Panc1 (cell line): ENCODE measurements around the gene NMRK1. TPM values are rescaled to one million over a fixed set of nuclear protein-coding genes. Genes with fewer than 3 reads are reported as not detected.

ENCODE experiments used
- ATAC-seq: fragments of 200-7000 bp; cut with Tn5 transposase; 2 replicates; pipeline ENCODE4 v1.9.1; 2020; ENCODE audit warnings: mild to moderate bottlenecking, moderate library complexity
- BruUV-seq: library from RNA; stranded (reverse); fragments of 400-500 nt; replicated peaks from 2 replicates; lab custom pipeline; 2021; lab: Mats Ljungman, UMichigan
- CTCF ChIA-PET: fragments of 300-600 bp; sonication (Branson Sonifier 250); formaldehyde crosslinking; loops from one replicate; lab custom pipeline; 2022; ENCODE audit warnings: antibody characterized with exemption; lab: Charles Lee
- POLR2A ChIA-PET: fragments of 300-600 bp; sonication (Branson Sonifier 250); formaldehyde crosslinking; loops from one replicate; lab custom pipeline; 2022; ENCODE audit warnings: antibody characterized with exemption; lab: Charles Lee
- DNase-seq: peaks from one replicate; pipeline ENCODE4 v3.0.0-alpha.2; 2010; ENCODE audit warnings: low read depth, low spot score
- H3K27ac ChIP-seq: 2 replicates; pipeline ENCODE4 v1.5.1; 2011; ENCODE audit warnings: mild to moderate bottlenecking, low read length, inconsistent platforms
- H3K27me3 ChIP-seq: fragments of 200-500 bp; sonication (Bioruptor generic); 2 replicates; pipeline ENCODE4 v1.6.0; 2014; ENCODE audit warnings: low read length, inconsistent platforms; ENCODE audit not compliant: control insufficient read depth, insufficient read depth
- H3K36me3 ChIP-seq: fragments of 200-500 bp; sonication (Bioruptor generic); 2 replicates; pipeline ENCODE4 v1.5.1; 2014; ENCODE audit warnings: inconsistent platforms, mild to moderate bottlenecking, low read length, moderate library complexity; ENCODE audit not compliant: control insufficient read depth, insufficient read depth
- H3K4me1 ChIP-seq: 2 replicates; pipeline ENCODE4 v1.5.1; 2011; ENCODE audit warnings: inconsistent platforms, mild to moderate bottlenecking, low read length, moderate library complexity; ENCODE audit not compliant: control insufficient read depth, insufficient read depth
- H3K4me3 ChIP-seq, 2 experiments: 2 replicates each; pipeline ENCODE4 v1.5.1; 2011 to 2012; ENCODE audit warnings: low read depth in 2 of 2, low read length in 2 of 2, mild to moderate bottlenecking in 2 of 2, inconsistent platforms in 1 of 2, moderate library complexity in 1 of 2
- H3K9me3 ChIP-seq: fragments of 200-500 bp; sonication (Bioruptor generic); 2 replicates; pipeline ENCODE4 v1.5.1; 2014; ENCODE audit warnings: low read depth, mild to moderate bottlenecking, inconsistent platforms, low read length, moderate library complexity; ENCODE audit not compliant: control insufficient read depth, insufficient read depth
- POLR2AphosphoS5 ChIP-seq: IDR thresholded peaks from 2 replicates; pipeline ENCODE4 v1.6.1; 2012; ENCODE audit warnings: mild to moderate bottlenecking, low read depth, low read length, moderate library complexity
- SIN3A ChIP-seq: IDR thresholded peaks from 2 replicates; pipeline ENCODE4 v1.6.1; 2012; ENCODE audit warnings: low read depth, mild to moderate bottlenecking, low read length, moderate library complexity, borderline replicate concordance; ENCODE audit not compliant: insufficient read depth
- TCF7L2 ChIP-seq: IDR thresholded peaks from 2 replicates; pipeline ENCODE4 v1.6.1; 2011; ENCODE audit warnings: mild to moderate bottlenecking, low read depth, low read length, inconsistent platforms
- in situ Hi-C: cut with HindIII; loops from 2 replicates; pipeline ENCODE4 v1.10.0; 2016; ENCODE audit warnings: low sequenced_read_pairs, low pct_unique_long_range_greater_than_20kb
- intact Hi-C: fragments of 100-400 bp; cut with micrococcal nuclease; formaldehyde crosslinking; loops from one replicate; pipeline ENCODE4 v1.10.0; 2022; ENCODE audit not compliant: unreplicated experiment
- total RNA-seq: library from RNA; stranded (reverse); gene quantifications from one replicate; pipeline ENCODE4 v1.2.1, GENCODE V29; 2021; ENCODE audit not compliant: unreplicated experiment
- TF ChIP-seq, protein P1 (sequence below), 2 experiments: IDR thresholded peaks; 2 replicates each; pipeline ENCODE4 v1.6.1; 2011 to 2012; ENCODE audit warnings: low read depth in 2 of 2, control low read depth in 1 of 2, low read length in 1 of 2, mild to moderate bottlenecking in 1 of 2, moderate library complexity in 1 of 2; ENCODE audit not compliant: insufficient read depth in 1 of 2
- TF ChIP-seq, protein P2 (sequence below): fragments of 450-650 bp; IDR thresholded peaks from 2 replicates; pipeline ENCODE4 v1.5.1; 2017; ENCODE audit warnings: mild to moderate bottlenecking

NMRK1 gene
- total RNA-seq, 1 experiment from 2014 or later = 16.0 TPM

DNA sequence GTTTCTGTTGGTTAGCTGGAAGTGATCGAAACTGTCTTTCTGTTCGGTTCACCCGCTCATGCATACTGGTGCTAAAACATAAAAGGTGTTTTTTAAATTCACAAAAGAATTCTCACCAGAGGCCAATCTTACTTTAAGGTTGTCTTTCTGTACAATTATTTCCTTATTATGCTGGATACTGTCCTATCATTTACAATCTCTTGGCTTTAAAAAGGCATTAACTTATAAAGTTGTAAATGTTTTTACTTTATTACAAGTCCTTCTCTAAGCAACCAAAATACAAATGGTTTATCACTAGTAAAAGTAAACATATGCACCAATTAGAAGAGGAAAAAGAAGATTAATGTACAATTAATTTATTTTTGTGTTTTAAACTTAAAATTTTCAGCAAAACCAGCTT lies 70.6 kb downstream of the NMRK1 start:
- Histone ChIP-seq H3K27ac (no peak overlapping the region), H3K4me1 (no peaks in the 10 kb centered on the region), H3K9me3 (no peaks in the 10 kb centered on the region), H3K36me3 (no peaks in the 10 kb centered on the region; the same call in 1 of the 2 replicates), H3K4me3 (no peak overlapping the region), H3K27me3 (no peaks in the 10 kb centered on the region)
- DNase-seq (no peak), ATAC-seq (no peak)
- intact Hi-C loops = no loop called here
- ChIA-PET POLR2A (no interaction called here), CTCF (no interaction called here)
- no TSS peak for BruUV-seq
- TF ChIP-seq TCF7L2 (no peak), SIN3A (no peak), POLR2AphosphoS5 (no peak)
- TF ChIP-seq, protein P1, sequence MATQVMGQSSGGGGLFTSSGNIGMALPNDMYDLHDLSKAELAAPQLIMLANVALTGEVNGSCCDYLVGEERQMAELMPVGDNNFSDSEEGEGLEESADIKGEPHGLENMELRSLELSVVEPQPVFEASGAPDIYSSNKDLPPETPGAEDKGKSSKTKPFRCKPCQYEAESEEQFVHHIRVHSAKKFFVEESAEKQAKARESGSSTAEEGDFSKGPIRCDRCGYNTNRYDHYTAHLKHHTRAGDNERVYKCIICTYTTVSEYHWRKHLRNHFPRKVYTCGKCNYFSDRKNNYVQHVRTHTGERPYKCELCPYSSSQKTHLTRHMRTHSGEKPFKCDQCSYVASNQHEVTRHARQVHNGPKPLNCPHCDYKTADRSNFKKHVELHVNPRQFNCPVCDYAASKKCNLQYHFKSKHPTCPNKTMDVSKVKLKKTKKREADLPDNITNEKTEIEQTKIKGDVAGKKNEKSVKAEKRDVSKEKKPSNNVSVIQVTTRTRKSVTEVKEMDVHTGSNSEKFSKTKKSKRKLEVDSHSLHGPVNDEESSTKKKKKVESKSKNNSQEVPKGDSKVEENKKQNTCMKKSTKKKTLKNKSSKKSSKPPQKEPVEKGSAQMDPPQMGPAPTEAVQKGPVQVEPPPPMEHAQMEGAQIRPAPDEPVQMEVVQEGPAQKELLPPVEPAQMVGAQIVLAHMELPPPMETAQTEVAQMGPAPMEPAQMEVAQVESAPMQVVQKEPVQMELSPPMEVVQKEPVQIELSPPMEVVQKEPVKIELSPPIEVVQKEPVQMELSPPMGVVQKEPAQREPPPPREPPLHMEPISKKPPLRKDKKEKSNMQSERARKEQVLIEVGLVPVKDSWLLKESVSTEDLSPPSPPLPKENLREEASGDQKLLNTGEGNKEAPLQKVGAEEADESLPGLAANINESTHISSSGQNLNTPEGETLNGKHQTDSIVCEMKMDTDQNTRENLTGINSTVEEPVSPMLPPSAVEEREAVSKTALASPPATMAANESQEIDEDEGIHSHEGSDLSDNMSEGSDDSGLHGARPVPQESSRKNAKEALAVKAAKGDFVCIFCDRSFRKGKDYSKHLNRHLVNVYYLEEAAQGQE (IDR thresholded peaks at IDR 0.05; ENCODE audit: insufficient read depth in 1 of 2, low read depth in 2 of 2, low read length in 1 of 2) = no peak
- TF ChIP-seq, protein P2, sequence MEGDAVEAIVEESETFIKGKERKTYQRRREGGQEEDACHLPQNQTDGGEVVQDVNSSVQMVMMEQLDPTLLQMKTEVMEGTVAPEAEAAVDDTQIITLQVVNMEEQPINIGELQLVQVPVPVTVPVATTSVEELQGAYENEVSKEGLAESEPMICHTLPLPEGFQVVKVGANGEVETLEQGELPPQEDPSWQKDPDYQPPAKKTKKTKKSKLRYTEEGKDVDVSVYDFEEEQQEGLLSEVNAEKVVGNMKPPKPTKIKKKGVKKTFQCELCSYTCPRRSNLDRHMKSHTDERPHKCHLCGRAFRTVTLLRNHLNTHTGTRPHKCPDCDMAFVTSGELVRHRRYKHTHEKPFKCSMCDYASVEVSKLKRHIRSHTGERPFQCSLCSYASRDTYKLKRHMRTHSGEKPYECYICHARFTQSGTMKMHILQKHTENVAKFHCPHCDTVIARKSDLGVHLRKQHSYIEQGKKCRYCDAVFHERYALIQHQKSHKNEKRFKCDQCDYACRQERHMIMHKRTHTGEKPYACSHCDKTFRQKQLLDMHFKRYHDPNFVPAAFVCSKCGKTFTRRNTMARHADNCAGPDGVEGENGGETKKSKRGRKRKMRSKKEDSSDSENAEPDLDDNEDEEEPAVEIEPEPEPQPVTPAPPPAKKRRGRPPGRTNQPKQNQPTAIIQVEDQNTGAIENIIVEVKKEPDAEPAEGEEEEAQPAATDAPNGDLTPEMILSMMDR = no peak
- in situ Hi-C loops = no loop called here

DNA sequence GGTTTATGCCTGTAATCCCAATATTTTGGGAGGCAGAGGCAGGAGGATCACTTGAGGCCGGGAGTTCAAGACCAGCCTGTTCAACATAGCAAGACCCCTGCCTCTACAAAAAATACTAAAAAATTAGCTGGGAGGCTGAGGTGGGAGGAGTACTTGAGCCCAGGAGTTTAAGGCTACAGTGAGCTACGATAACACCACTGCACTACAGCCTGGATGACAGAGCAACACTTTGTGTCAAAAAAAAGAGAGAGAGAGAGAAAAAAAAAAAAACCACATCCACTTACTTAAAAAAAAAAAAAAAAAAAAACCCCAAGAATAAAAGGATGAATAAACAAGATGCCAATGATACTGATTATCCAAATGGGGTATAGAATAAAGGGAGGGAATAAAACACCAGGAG lies 74.2 kb downstream of the NMRK1 start:
- Histone ChIP-seq H3K9me3 (no peaks in the 10 kb centered on the region), H3K4me3 (no peak overlapping the region), H3K36me3 (no peaks in the 10 kb centered on the region), H3K4me1 (no peaks in the 10 kb centered on the region), H3K27ac (no peak overlapping the region), H3K27me3 (no peaks in the 10 kb centered on the region)
- DNase-seq (no peak), ATAC-seq (no peak)
- POLR2A ChIA-PET = interaction anchor here (0.5 kb wide), 1 partner anchor 1298 kb away, joined by 6 read pairs; no protein-coding TSS in a partner anchor
- TF ChIP-seq, protein P2 = no peak
- TF ChIP-seq TCF7L2 = no peak
- no peak for TF ChIP-seq SIN3A
- TF ChIP-seq, protein P1 (IDR thresholded peaks at IDR 0.05; ENCODE audit: insufficient read depth in 1 of 2, low read depth in 2 of 2, low read length in 1 of 2) = no peak
- CTCF ChIA-PET = no interaction called here
- intact Hi-C loops (no loop called here), in situ Hi-C loops (no loop called here)
- BruUV-seq = no TSS peak

Other genes starting within 250 kb of the NMRK1 start
- 0.05 TPM for gene TRPM6, start 200.2 kb downstream of the NMRK1 start, total RNA-seq
- gene C9orf40, start 135.2 kb downstream of the NMRK1 start, total RNA-seq = 9.2 TPM
- gene CARNMT1, start 59.9 kb downstream of the NMRK1 start, total RNA-seq = 13.8 TPM
- 24.6 TPM for gene OSTF1, start 359 bp upstream of the NMRK1 start, total RNA-seq